ENCODE data around the gene HIPK1.

The HIPK1 gene

GRCh38 chr1:113895961-113896360 is 33.2 kb upstream of the HIPK1 start:
- Histone ChIP-seq H3F3A (ENCODE audit: insufficient read depth) (0 out of 2 replicates have a peak, but pooled peaks cover 4% of the 10 kb centered on the region), H3K9me3 (ENCODE audit: insufficient read depth, low read length) (no peaks in the 10 kb centered on the region), H4K20me1 (ENCODE audit: low read depth, low read length) (no peaks in the 10 kb centered on the region), H3K9me2 (replicated peaks; ENCODE audit: insufficient read depth, low read length) (no peaks in the 10 kb centered on the region), H2AFZ (ENCODE audit: low read depth, low read length, severe bottlenecking) (no peak overlapping the region), H3K4me2 (ENCODE audit: low read depth, low read length, poor library complexity, severe bottlenecking) (no peak overlapping the region), H3K79me2 (ENCODE audit: insufficient read depth, low read length) (no peaks in the 10 kb centered on the region), H3K36me3 (ENCODE audit: low read length) (peaks cover 24% of the 10 kb centered on the region), H3K27ac (ENCODE audit: low read depth, low read length) (no peak overlapping the region), H3K9ac (ENCODE audit: low read length) (no peak overlapping the region), H3K27me3 (ENCODE audit: low read length) (no peaks in the 10 kb centered on the region), H3K4me3 (ENCODE audit: insufficient read depth, low read length, poor library complexity, severe bottlenecking) (no peak overlapping the region)
- TF ChIP-seq EZH2phosphoT487 (conservative IDR thresholded peaks at IDR 0.05; ENCODE audit: low read length) (no peak), CTCF (IDR thresholded peaks at IDR 0.05; ENCODE audit: insufficient read depth, low read length, poor library complexity, severe bottlenecking) (no peak)

- H3K79me2 ChIP-seq (ENCODE audit: insufficient read depth, low read length): peaks cover 8% of the 10 kb centered on the region; the same call in 1 of the 2 replicates
- no peak overlapping the region for H3K9ac ChIP-seq (ENCODE audit: low read length)
- H3K4me3 ChIP-seq (ENCODE audit: insufficient read depth, low read length, poor library complexity, severe bottlenecking): no peak overlapping the region
- H3K9me3 ChIP-seq (ENCODE audit: insufficient read depth, low read length): no peaks in the 10 kb centered on the region
- H3K36me3 ChIP-seq (ENCODE audit: low read length): peaks cover 24% of the 10 kb centered on the region
- no peak overlapping the region for H3K27ac ChIP-seq (ENCODE audit: low read depth, low read length)
- H3F3A ChIP-seq (ENCODE audit: insufficient read depth): 0 out of 2 replicates have a peak, but pooled peaks cover 4% of the 10 kb centered on the region
- H3K9me2 ChIP-seq (replicated peaks; ENCODE audit: insufficient read depth, low read length): no peaks in the 10 kb centered on the region
- H2AFZ ChIP-seq (ENCODE audit: low read depth, low read length, severe bottlenecking): no peak overlapping the region
- no peaks in the 10 kb centered on the region for H3K27me3 ChIP-seq (ENCODE audit: low read length)
- TF ChIP-seq EZH2phosphoT487 (conservative IDR thresholded peaks at IDR 0.05; ENCODE audit: low read length) (no peak), CTCF (IDR thresholded peaks at IDR 0.05; ENCODE audit: insufficient read depth, low read length, poor library complexity, severe bottlenecking) (no peak)
- H3K4me2 ChIP-seq (ENCODE audit: low read depth, low read length, poor library complexity, severe bottlenecking): no peak overlapping the region
- no peaks in the 10 kb centered on the region for H4K20me1 ChIP-seq (ENCODE audit: low read depth, low read length)
Measured at GRCh38 chr1:113898241-113898814, 30.8 kb upstream of the HIPK1 start.

GRCh38 chr1:113899111-113899510 is 30.0 kb upstream of the HIPK1 start:
- Histone ChIP-seq H3K4me2 (ENCODE audit: low read depth, low read length, poor library complexity, severe bottlenecking) (no peak overlapping the region), H3K27ac (ENCODE audit: low read depth, low read length) (no peak overlapping the region), H4K20me1 (ENCODE audit: low read depth, low read length) (no peaks in the 10 kb centered on the region), H2AFZ (ENCODE audit: low read depth, low read length, severe bottlenecking) (no peak overlapping the region), H3F3A (ENCODE audit: insufficient read depth) (0 out of 2 replicates have a peak, but pooled peaks cover under 1% of the 10 kb centered on the region), H3K4me3 (ENCODE audit: insufficient read depth, low read length, poor library complexity, severe bottlenecking) (no peak overlapping the region), H3K27me3 (ENCODE audit: low read length) (no peaks in the 10 kb centered on the region), H3K9me3 (ENCODE audit: insufficient read depth, low read length) (no peaks in the 10 kb centered on the region), H3K9ac (ENCODE audit: low read length) (no peak overlapping the region), H3K79me2 (ENCODE audit: insufficient read depth, low read length) (peaks cover 16% of the 10 kb centered on the region), H3K36me3 (ENCODE audit: low read length) (peaks cover 22% of the 10 kb centered on the region), H3K9me2 (replicated peaks; ENCODE audit: insufficient read depth, low read length) (no peaks in the 10 kb centered on the region)
- TF ChIP-seq CTCF (IDR thresholded peaks at IDR 0.05; ENCODE audit: insufficient read depth, low read length, poor library complexity, severe bottlenecking): no peak
- no peak for TF ChIP-seq EZH2phosphoT487 (conservative IDR thresholded peaks at IDR 0.05; ENCODE audit: low read length)

All from SU-DHL-6 (cell line).